ENCODE data around the gene PPP1R11.
"Not testable (repeated sequence)": the region's sequence is repeated elsewhere in the genome, so short reads cannot be mapped to it uniquely, and the experiment has no call there.

PPP1R11 gene

GRCh38 chr6:30100154-30100553, 33.2 kb downstream of the PPP1R11 start:
- no peak for DNase-seq

- no peak for DNase-seq
Measured at GRCh38 chr6:30100585-30101443, 33.8 kb downstream of the PPP1R11 start.

- DNase-seq, result peak; percentile 82
Measured at GRCh38 chr6:30101444-30102413, 34.7 kb downstream of the PPP1R11 start.

- no peak for DNase-seq
Measured at GRCh38 chr6:30102414-30102969, 35.5 kb downstream of the PPP1R11 start.

- DNase-seq, result peak; percentile 83
Measured at GRCh38 chr6:30102970-30103871, 36.2 kb downstream of the PPP1R11 start.

- no peak for DNase-seq
Measured at GRCh38 chr6:30103872-30104179, 36.8 kb downstream of the PPP1R11 start.

- no peak for DNase-seq
Measured at GRCh38 chr6:30104661-30105060, 37.7 kb downstream of the PPP1R11 start.

GRCh38 chr6:30111266-30111856, 44.4 kb downstream of the PPP1R11 start:
- no peak for DNase-seq

GRCh38 chr6:30112402-30112994, 45.5 kb downstream of the PPP1R11 start:
- no peak for DNase-seq

- no peak for DNase-seq
Measured at GRCh38 chr6:30113003-30113759, 46.2 kb downstream of the PPP1R11 start, which contains the start of gene TRIM31. TRIM31 (minus strand) TSS chr6:30113090; CDS start chr6:30112805, 285 bp downstream.

- no peak for DNase-seq
Measured at GRCh38 chr6:30113841-30114240, 46.8 kb downstream of the PPP1R11 start.

GRCh38 chr6:30116724-30117123, 49.7 kb downstream of the PPP1R11 start:
- no peak for DNase-seq

GRCh38 chr6:30118691-30119090, 51.7 kb downstream of the PPP1R11 start:
- not testable (repeated sequence) for DNase-seq
